H9 (cell line): ENCODE data around the gene MTA1. TPM values are rescaled to one million over a fixed set of nuclear protein-coding genes. Genes with fewer than 3 reads are reported as not detected.
A peak's percentile ranks its signal among the peaks of the same experiment; 100 is the strongest.

Experiments
- DNase-seq: peaks from one replicate; pipeline ENCODE4 v3.0.0-alpha.2; 2017
- H2AFZ ChIP-seq: one replicate; pipeline ENCODE4 v1.6.1; 2013; ENCODE audit warnings: mild to moderate bottlenecking, low read length, control low read depth, moderate library complexity
- H2AK5ac ChIP-seq: 2 replicates; pipeline ENCODE4 v1.6.1; 2013; ENCODE audit warnings: low read length, control low read depth, mixed read lengths; ENCODE audit not compliant: insufficient read length
- H2BK120ac ChIP-seq: one replicate; pipeline ENCODE4 v1.6.1; 2013; ENCODE audit warnings: low read depth, mild to moderate bottlenecking, low read length, control low read depth, inconsistent platforms; ENCODE audit not compliant: poor library complexity, severe bottlenecking
- H2BK12ac ChIP-seq: 2 replicates; pipeline ENCODE4 v1.6.1; 2013; ENCODE audit warnings: low read length, control low read depth, mixed read lengths, low read depth; ENCODE audit not compliant: insufficient read length
- H2BK15ac ChIP-seq: 2 replicates; pipeline ENCODE4 v1.6.1; 2013; ENCODE audit warnings: low read depth, low read length, control low read depth
- H2BK20ac ChIP-seq: one replicate; pipeline ENCODE4 v1.6.1; 2013; ENCODE audit warnings: low read depth, mild to moderate bottlenecking, low read length, control low read depth, inconsistent platforms; ENCODE audit not compliant: poor library complexity, severe bottlenecking
- H2BK5ac ChIP-seq: 2 replicates; pipeline ENCODE4 v1.6.1; 2013; ENCODE audit warnings: low read length, control low read depth, mixed read lengths; ENCODE audit not compliant: insufficient read length
- H3K14ac ChIP-seq: 2 replicates; pipeline ENCODE4 v1.6.1; 2013; ENCODE audit warnings: low read length, control low read depth; ENCODE audit not compliant: insufficient read depth
- H3K18ac ChIP-seq: 2 replicates; pipeline ENCODE4 v1.6.1; 2013; ENCODE audit warnings: low read depth, mild to moderate bottlenecking, mixed read lengths, low read length, control low read depth; ENCODE audit not compliant: insufficient read length
- H3K23ac ChIP-seq: 2 replicates; pipeline ENCODE4 v1.6.1; 2013; ENCODE audit warnings: low read length, control low read depth, mixed read lengths, low read depth; ENCODE audit not compliant: insufficient read length
- H3K23me2 ChIP-seq: 2 replicates; pipeline ENCODE4 v1.6.1; 2013; ENCODE audit warnings: low read depth, mild to moderate bottlenecking, mixed read lengths, low read length, control low read depth; ENCODE audit not compliant: insufficient read length, poor library complexity, severe bottlenecking
- H3K27ac ChIP-seq: 2 replicates; pipeline ENCODE4 v1.5.1; 2013; ENCODE audit warnings: low read length, control low read depth, mixed read lengths, low read depth; ENCODE audit not compliant: insufficient read length
- H3K27me3 ChIP-seq: 2 replicates; pipeline ENCODE4 v1.6.1; 2013; ENCODE audit warnings: low read length, control low read depth, inconsistent platforms; ENCODE audit not compliant: insufficient read depth
- H3K4ac ChIP-seq: 2 replicates; pipeline ENCODE4 v1.6.1; 2013; ENCODE audit warnings: low read depth, mild to moderate bottlenecking, control low read depth, inconsistent platforms, low read length, moderate library complexity
- H3K4me1 ChIP-seq: 2 replicates; pipeline ENCODE4 v1.6.1; 2013; ENCODE audit warnings: low read length, control low read depth, inconsistent platforms; ENCODE audit not compliant: insufficient read depth
- H3K4me2 ChIP-seq: 2 replicates; pipeline ENCODE4 v1.6.1; 2013; ENCODE audit warnings: low read length, control low read depth, mixed read lengths; ENCODE audit not compliant: insufficient read length, insufficient read depth
- H3K56ac ChIP-seq: 2 replicates; pipeline ENCODE4 v1.6.1; 2013; ENCODE audit warnings: low read depth, mild to moderate bottlenecking, mixed read lengths, low read length, control low read depth; ENCODE audit not compliant: insufficient read length
- H3K79me1 ChIP-seq: 2 replicates; pipeline ENCODE4 v1.6.1; 2013; ENCODE audit warnings: low read depth, mild to moderate bottlenecking, moderate library complexity, low read length, control low read depth, inconsistent platforms; ENCODE audit not compliant: insufficient read depth, poor library complexity, severe bottlenecking
- H3K79me2 ChIP-seq: 2 replicates; pipeline ENCODE4 v1.6.1; 2013; ENCODE audit warnings: low read length, control low read depth, inconsistent platforms; ENCODE audit not compliant: insufficient read depth
- H3K9ac ChIP-seq: 2 replicates; pipeline ENCODE4 v1.6.1; 2013; ENCODE audit warnings: low read length, control low read depth, mixed read lengths; ENCODE audit not compliant: insufficient read length; ENCODE audit errors: extremely low read depth
- H3K9me3 ChIP-seq: one replicate; pipeline ENCODE4 v1.6.1; 2013; ENCODE audit warnings: low read depth, low read length, inconsistent platforms; ENCODE audit not compliant: control insufficient read depth
- H3T11ph ChIP-seq: one replicate; pipeline ENCODE4 v1.6.1; 2013; ENCODE audit warnings: mild to moderate bottlenecking, low read length, control low read depth, inconsistent platforms
- H4K20me1 ChIP-seq: one replicate; pipeline ENCODE4 v1.6.1; 2013; ENCODE audit not compliant: control insufficient read depth, insufficient read length, insufficient read depth
- H4K5ac ChIP-seq: 2 replicates; pipeline ENCODE4 v1.6.1; 2013; ENCODE audit warnings: low read depth, mild to moderate bottlenecking, mixed read lengths, low read length, control low read depth; ENCODE audit not compliant: insufficient read length
- H4K8ac ChIP-seq: replicated peaks from 2 replicates; pipeline ENCODE4 v1.6.1; 2013; ENCODE audit warnings: low read length, control low read depth, mixed read lengths, low read depth; ENCODE audit not compliant: insufficient read length
- H4K91ac ChIP-seq: 2 replicates; pipeline ENCODE4 v1.6.1; 2013; ENCODE audit warnings: low read depth, mild to moderate bottlenecking, moderate library complexity, mixed read lengths, low read length, control low read depth; ENCODE audit not compliant: insufficient read length
- H3K27ac Mint-ChIP-seq, 3 experiments: 2 replicates in 2 of 3; 3 replicates in 1 of 3; pipeline ENCODE4 v1.8.0; 2020 to 2021; ENCODE audit warnings: mixed read lengths in 3 of 3, mild to moderate bottlenecking in 1 of 3, moderate library complexity in 1 of 3
- H3K27me3 Mint-ChIP-seq: 2 replicates; pipeline ENCODE4 v1.8.0; 2021; ENCODE audit warnings: low read depth, mild to moderate bottlenecking, moderate library complexity, mixed read lengths
- H3K36me3 Mint-ChIP-seq, 3 experiments: 2 replicates in 2 of 3; 3 replicates in 1 of 3; pipeline ENCODE4 v1.8.0; 2020 to 2021; ENCODE audit warnings: low read depth in 3 of 3, mixed read lengths in 3 of 3; ENCODE audit not compliant: insufficient read depth in 1 of 3
- H3K4me1 Mint-ChIP-seq, 2 experiments: 2 replicates each; pipeline ENCODE4 v1.8.0; 2020; ENCODE audit warnings: mixed read lengths in 2 of 2
- H3K4me3 Mint-ChIP-seq, 2 experiments: 2 replicates in 1 of 2; 3 replicates in 1 of 2; pipeline ENCODE4 v1.8.0; 2020 to 2021; ENCODE audit warnings: mild to moderate bottlenecking in 2 of 2, mixed read lengths in 2 of 2, moderate library complexity in 1 of 2
- H3K9me3 Mint-ChIP-seq, 2 experiments: 2 replicates in 1 of 2; 3 replicates in 1 of 2; pipeline ENCODE4 v1.8.0; 2020; ENCODE audit warnings: mild to moderate bottlenecking in 2 of 2, mixed read lengths in 2 of 2, moderate library complexity in 1 of 2
- WGBS: extraction: QIAGEN DNeasy Blood & Tissue Kit; methylation state at CpG from one replicate; pipeline ENCODE4 v1.1.7; 2013; ENCODE audit warnings: missing lambda C conversion rate, low lambda C conversion rate, mixed read lengths; ENCODE audit not compliant: insufficient read length; ENCODE audit errors: extremely low coverage; 5-methylcytosine and 5-hydroxymethylcytosine counted together
- total RNA-seq: library from RNA; stranded (reverse); gene quantifications from 2 replicates; pipeline ENCODE4 v1.2.1, GENCODE V29; 2021
- TF ChIP-seq, protein P1 (sequence below): fragments of 200-600 bp; sonication (generic); conservative IDR thresholded peaks from 3 replicates; pipeline ENCODE4 v1.8.0; 2021; ENCODE audit warnings: antibody characterized with exemption, mild to moderate bottlenecking

Gene MTA1
- total RNA-seq, 1 experiment from 2014 or later = 230 TPM

- TF ChIP-seq, protein P1, sequence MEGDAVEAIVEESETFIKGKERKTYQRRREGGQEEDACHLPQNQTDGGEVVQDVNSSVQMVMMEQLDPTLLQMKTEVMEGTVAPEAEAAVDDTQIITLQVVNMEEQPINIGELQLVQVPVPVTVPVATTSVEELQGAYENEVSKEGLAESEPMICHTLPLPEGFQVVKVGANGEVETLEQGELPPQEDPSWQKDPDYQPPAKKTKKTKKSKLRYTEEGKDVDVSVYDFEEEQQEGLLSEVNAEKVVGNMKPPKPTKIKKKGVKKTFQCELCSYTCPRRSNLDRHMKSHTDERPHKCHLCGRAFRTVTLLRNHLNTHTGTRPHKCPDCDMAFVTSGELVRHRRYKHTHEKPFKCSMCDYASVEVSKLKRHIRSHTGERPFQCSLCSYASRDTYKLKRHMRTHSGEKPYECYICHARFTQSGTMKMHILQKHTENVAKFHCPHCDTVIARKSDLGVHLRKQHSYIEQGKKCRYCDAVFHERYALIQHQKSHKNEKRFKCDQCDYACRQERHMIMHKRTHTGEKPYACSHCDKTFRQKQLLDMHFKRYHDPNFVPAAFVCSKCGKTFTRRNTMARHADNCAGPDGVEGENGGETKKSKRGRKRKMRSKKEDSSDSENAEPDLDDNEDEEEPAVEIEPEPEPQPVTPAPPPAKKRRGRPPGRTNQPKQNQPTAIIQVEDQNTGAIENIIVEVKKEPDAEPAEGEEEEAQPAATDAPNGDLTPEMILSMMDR = no peak
- Histone ChIP-seq H3K14ac (no peak overlapping the region), H2BK15ac (no peak overlapping the region), H2BK20ac (no peak overlapping the region), H3K23me2 (peaks cover 3% of the 10 kb centered on the region), H3K18ac (no peak overlapping the region), H3T11ph (no peak overlapping the region), H2BK5ac (no peak overlapping the region), H4K5ac (no peak overlapping the region), H3K4ac (no peak overlapping the region), H4K20me1 (no peaks in the 10 kb centered on the region), H3K27me3 (peaks cover 13% of the 10 kb centered on the region; the same call in 1 of the 2 replicates), H2AFZ (no peak overlapping the region), H3K23ac (no peak overlapping the region), H3K56ac (no peak overlapping the region), H3K4me1 (no peaks in the 10 kb centered on the region), H3K27ac (no peak overlapping the region), H3K9me3 (no peaks in the 10 kb centered on the region), H2AK5ac (no peak overlapping the region), H2BK12ac (no peak overlapping the region), H3K79me2 (no peaks in the 10 kb centered on the region), H4K8ac (no peak overlapping the region), H3K9ac (no peak overlapping the region), H3K79me1 (no peaks in the 10 kb centered on the region), H4K91ac (no peak overlapping the region), H2BK120ac (no peak overlapping the region), H3K4me2 (peak overlapping the region; percentile 42)
- Mint-ChIP-seq H3K27me3 (peaks cover 23% of the 10 kb centered on the region), H3K4me1 (peaks cover 4 to 12% of the 10 kb centered on the region in 2 experiments), H3K27ac (no peak overlapping the region; a peak in 1 of 7 replicates), H3K9me3 (peaks cover 0 to 4% of the 10 kb centered on the region in 2 experiments; a peak in 1 of 5 replicates), H3K36me3 (peaks cover 0 to 5% (median 0%) of the 10 kb centered on the region in 3 experiments; a peak in 2 of 7 replicates), H3K4me3 (peak overlapping the region; percentile 83 to 88)
- WGBS = no CpG with 5 or more reads among the region's 24 CpGs
- DNase-seq = peak; percentile 21
Observed at GRCh38 chr14:105492031-105492970, 72.7 kb downstream of the MTA1 start.
